ENCODE data around the gene ERG. TPM values are rescaled to one million over a fixed set of nuclear protein-coding genes. Genes with fewer than 3 reads are reported as not detected.
A peak's percentile ranks its signal among the peaks of the same experiment; 100 is the strongest.

ERG gene
- total and polyA plus RNA-seq, 4 donors = 8.6 to 30.3 (median 21.0) TPM

DNA sequence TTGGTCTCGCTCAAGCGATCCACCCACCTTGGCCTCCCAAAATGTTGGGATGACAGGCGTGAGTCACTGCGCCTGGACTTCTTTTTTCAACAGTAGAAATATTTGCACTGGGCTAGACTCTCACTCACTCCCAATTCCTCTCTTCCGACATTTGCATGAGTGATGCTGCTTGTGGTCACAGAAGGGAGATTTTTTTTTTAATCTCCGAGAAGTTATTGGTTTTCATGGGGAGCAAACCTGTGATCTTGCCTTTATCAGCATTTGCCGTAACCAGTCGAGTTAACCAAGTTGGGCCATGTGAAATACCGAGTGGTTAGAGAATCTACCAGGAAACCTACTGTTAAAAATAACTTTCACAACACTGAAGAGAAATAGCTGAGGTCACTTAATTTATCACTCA lies 21.1 kb downstream of the ERG start:
- no peak for ATAC-seq (ENCODE audit: insufficient read depth, low FRiP score)
- 34 to 61% methylated on average over 9 of the region's 9 CpGs for WGBS, 2 donors
- Histone ChIP-seq H3K4me1 (ENCODE audit: control insufficient read depth in 5 of 5, insufficient read depth in 5 of 5, low read length in 5 of 5) (peaks cover 0 to 17% (median 5%) of the 10 kb centered on the region in 5 donors), H3K9ac (ENCODE audit: insufficient read depth in 1 of 2, low read length in 2 of 2) (no peak overlapping the region), H3K4me3 (no peak overlapping the region), H3K27ac (ENCODE audit: low read depth in 1 of 2, low read length in 1 of 2) (no peak overlapping the region), H3K9me3 (ENCODE audit: control insufficient read depth in 4 of 4, insufficient read depth in 3 of 4, low read length in 3 of 4) (peaks cover 0 to 3% (median 0%) of the 10 kb centered on the region in 4 donors), H3K36me3 (ENCODE audit: control insufficient read depth in 4 of 4, insufficient read depth in 4 of 4, low read length in 4 of 4) (peaks cover 0 to 1% (median 0%) of the 10 kb centered on the region in 4 donors), H3K27me3 (ENCODE audit: control insufficient read depth in 3 of 3, insufficient read depth in 3 of 3, low read length in 2 of 3) (peaks cover 0 to 26% (median 0%) of the 10 kb centered on the region in 3 donors)
- TF ChIP-seq, protein P1, sequence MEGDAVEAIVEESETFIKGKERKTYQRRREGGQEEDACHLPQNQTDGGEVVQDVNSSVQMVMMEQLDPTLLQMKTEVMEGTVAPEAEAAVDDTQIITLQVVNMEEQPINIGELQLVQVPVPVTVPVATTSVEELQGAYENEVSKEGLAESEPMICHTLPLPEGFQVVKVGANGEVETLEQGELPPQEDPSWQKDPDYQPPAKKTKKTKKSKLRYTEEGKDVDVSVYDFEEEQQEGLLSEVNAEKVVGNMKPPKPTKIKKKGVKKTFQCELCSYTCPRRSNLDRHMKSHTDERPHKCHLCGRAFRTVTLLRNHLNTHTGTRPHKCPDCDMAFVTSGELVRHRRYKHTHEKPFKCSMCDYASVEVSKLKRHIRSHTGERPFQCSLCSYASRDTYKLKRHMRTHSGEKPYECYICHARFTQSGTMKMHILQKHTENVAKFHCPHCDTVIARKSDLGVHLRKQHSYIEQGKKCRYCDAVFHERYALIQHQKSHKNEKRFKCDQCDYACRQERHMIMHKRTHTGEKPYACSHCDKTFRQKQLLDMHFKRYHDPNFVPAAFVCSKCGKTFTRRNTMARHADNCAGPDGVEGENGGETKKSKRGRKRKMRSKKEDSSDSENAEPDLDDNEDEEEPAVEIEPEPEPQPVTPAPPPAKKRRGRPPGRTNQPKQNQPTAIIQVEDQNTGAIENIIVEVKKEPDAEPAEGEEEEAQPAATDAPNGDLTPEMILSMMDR (IDR thresholded peaks at IDR 0.05; ENCODE audit: control extremely low read depth, extremely low read depth) = no peak
- no peak for DNase-seq

GRCh38 chr21:38476385-38476784 lies 21.9 kb downstream of the ERG start:
- ATAC-seq (ENCODE audit: insufficient read depth, low FRiP score) (no peak), DNase-seq (peak in 2 of 3 donors; percentile 46 to 77)
- TF ChIP-seq, protein P1 (IDR thresholded peaks at IDR 0.05; ENCODE audit: control extremely low read depth, extremely low read depth) = no peak
- 10 to 20% methylated on average over 12 of the region's 12 CpGs for WGBS, 2 donors
- Histone ChIP-seq H3K9ac (ENCODE audit: insufficient read depth in 1 of 2, low read length in 2 of 2) (no peak overlapping the region), H3K4me3 (no peak overlapping the region), H3K9me3 (ENCODE audit: control insufficient read depth in 4 of 4, insufficient read depth in 3 of 4, low read length in 3 of 4) (peaks cover 0 to 3% (median 0%) of the 10 kb centered on the region in 4 donors), H3K27ac (ENCODE audit: low read depth in 1 of 2, low read length in 1 of 2) (peak overlapping the region in 1 of 2 donors; percentile 89), H3K36me3 (ENCODE audit: control insufficient read depth in 4 of 4, insufficient read depth in 4 of 4, low read length in 4 of 4) (peaks cover 0 to 1% (median 0%) of the 10 kb centered on the region in 4 donors), H3K27me3 (ENCODE audit: control insufficient read depth in 3 of 3, insufficient read depth in 3 of 3, low read length in 2 of 3) (peaks cover 0 to 26% (median 0%) of the 10 kb centered on the region in 3 donors), H3K4me1 (ENCODE audit: control insufficient read depth in 5 of 5, insufficient read depth in 5 of 5, low read length in 5 of 5) (peaks cover 0 to 17% (median 5%) of the 10 kb centered on the region in 5 donors)

DNA sequence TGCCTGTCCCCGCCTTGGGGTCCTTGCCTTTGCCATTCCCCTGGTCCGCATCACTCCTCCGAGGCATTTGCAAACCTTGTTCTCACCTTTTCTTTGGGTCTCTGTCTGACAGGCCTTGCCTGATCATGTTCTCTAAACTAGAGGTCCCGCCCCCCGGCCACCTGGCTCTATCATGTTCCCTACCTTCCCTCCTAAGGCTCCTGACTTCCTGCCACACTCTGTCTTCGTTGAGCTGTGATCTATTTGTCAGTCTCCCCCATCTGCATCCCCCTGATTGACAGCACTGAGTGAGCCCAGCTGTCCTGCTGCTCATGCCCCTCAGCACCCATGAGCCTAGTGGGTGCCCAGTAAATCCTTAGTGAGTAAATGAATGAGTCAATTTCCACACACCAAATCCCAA lies 22.8 kb downstream of the ERG start:
- TF ChIP-seq, protein P1 (IDR thresholded peaks at IDR 0.05; ENCODE audit: control extremely low read depth, extremely low read depth) = no peak
- 23 to 51% methylated on average over 6 of the region's 6 CpGs for WGBS, 2 donors
- DNase-seq = no peak
- Histone ChIP-seq H3K9ac (ENCODE audit: insufficient read depth in 1 of 2, low read length in 2 of 2) (no peak overlapping the region), H3K27ac (ENCODE audit: low read depth in 1 of 2, low read length in 1 of 2) (peak overlapping the region; percentile 62 to 63), H3K27me3 (ENCODE audit: control insufficient read depth in 3 of 3, insufficient read depth in 3 of 3, low read length in 2 of 3) (peaks cover 0 to 26% (median 0%) of the 10 kb centered on the region in 3 donors), H3K4me1 (ENCODE audit: control insufficient read depth in 5 of 5, insufficient read depth in 5 of 5, low read length in 5 of 5) (peaks cover 0 to 17% (median 5%) of the 10 kb centered on the region in 5 donors), H3K36me3 (ENCODE audit: control insufficient read depth in 4 of 4, insufficient read depth in 4 of 4, low read length in 4 of 4) (peaks cover 0 to 1% (median 0%) of the 10 kb centered on the region in 4 donors), H3K4me3 (no peak overlapping the region), H3K9me3 (ENCODE audit: control insufficient read depth in 4 of 4, insufficient read depth in 3 of 4, low read length in 3 of 4) (peaks cover 0 to 3% (median 0%) of the 10 kb centered on the region in 4 donors)
- no peak for ATAC-seq (ENCODE audit: insufficient read depth, low FRiP score)

DNA sequence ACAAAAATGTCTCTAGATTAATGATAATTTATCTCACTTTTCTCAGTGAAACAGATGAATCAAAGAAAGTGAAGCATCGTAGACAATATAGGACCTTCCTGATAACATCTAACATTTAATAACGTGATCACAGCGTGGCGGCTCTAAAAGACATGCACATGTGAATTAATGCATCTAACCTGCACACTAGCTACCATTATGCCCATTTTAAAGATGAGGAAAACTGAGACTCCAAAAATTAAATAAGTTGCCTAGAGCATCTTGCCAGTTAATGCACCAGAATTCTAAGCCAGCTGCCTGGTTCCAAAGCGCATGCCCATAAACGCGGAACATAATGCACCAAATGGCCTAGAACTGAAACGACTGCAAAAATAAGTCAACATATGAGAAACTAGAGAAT lies 23.5 kb downstream of the ERG start:
- peaks cover 0 to 3% (median 0%) of the 10 kb centered on the region in 4 donors for H3K9me3 ChIP-seq (ENCODE audit: control insufficient read depth in 4 of 4, insufficient read depth in 3 of 4, low read length in 3 of 4)
- H3K9ac ChIP-seq (ENCODE audit: insufficient read depth in 1 of 2, low read length in 2 of 2) = no peak overlapping the region
- H3K27ac ChIP-seq (ENCODE audit: low read depth in 1 of 2, low read length in 1 of 2) = peak overlapping the region in 1 of 2 donors; percentile 62
- DNase-seq (no peak), ATAC-seq (ENCODE audit: insufficient read depth, low FRiP score) (no peak)
- WGBS, 2 donors = 85% methylated on average over 8 of the region's 8 CpGs
- peaks cover 0 to 17% (median 5%) of the 10 kb centered on the region in 5 donors for H3K4me1 ChIP-seq (ENCODE audit: control insufficient read depth in 5 of 5, insufficient read depth in 5 of 5, low read length in 5 of 5)
- H3K27me3 ChIP-seq (ENCODE audit: control insufficient read depth in 3 of 3, insufficient read depth in 3 of 3, low read length in 2 of 3) = peaks cover 0 to 25% (median 0%) of the 10 kb centered on the region in 3 donors
- no peak overlapping the region for H3K4me3 ChIP-seq
- TF ChIP-seq, protein P1 (IDR thresholded peaks at IDR 0.05; ENCODE audit: control extremely low read depth, extremely low read depth) = no peak
- H3K36me3 ChIP-seq (ENCODE audit: control insufficient read depth in 4 of 4, insufficient read depth in 4 of 4, low read length in 4 of 4) = peaks cover 0 to 1% (median 0%) of the 10 kb centered on the region in 4 donors
